Heart left ventricle (tissue), 16 donors: ENCODE data around the gene CNR2. TPM values are rescaled to one million over a fixed set of nuclear protein-coding genes. Genes with fewer than 3 reads are reported as not detected.
A peak's percentile ranks its signal among the peaks of the same experiment; 100 is the strongest.
"Not testable (repeated sequence)": the region's sequence is repeated elsewhere in the genome, so short reads cannot be mapped to it uniquely, and the experiment has no call there.

Source experiments
- ATAC-seq, 4 donors: fragments of 200-7000 bp; cut with Tn5 transposase; one replicate each; pipeline ENCODE4 v1.9.1; 2020 to 2022; ENCODE audit warnings: moderate library complexity in 4 of 4, mild to moderate bottlenecking in 3 of 4, moderate number of reproducible peaks in 1 of 4
- DNase-seq, 5 donors: peaks; one replicate each; pipeline ENCODE4 v3.0.0-alpha.2; 2020
- H3K27ac ChIP-seq, 12 donors: fragments of 200-600 bp; sonication (generic) in 4 of 12; one replicate each; pipeline versions ENCODE4 v1.5.0 to v1.8.0; 2016 to 2022; ENCODE audit warnings: mild to moderate bottlenecking in 2 of 12
- H3K27me3 ChIP-seq, 9 donors: fragments of 200-600 bp; sonication (generic) in 2 of 9; one replicate each; pipeline versions ENCODE4 v1.5.1 to v1.8.0; 2016 to 2022; ENCODE audit warnings: mild to moderate bottlenecking in 3 of 9
- H3K36me3 ChIP-seq, 9 donors: fragments of 200-600 bp; sonication (generic) in 2 of 9; one replicate each; pipeline versions ENCODE4 v1.5.0 to v1.8.0; 2018 to 2022; ENCODE audit warnings: mild to moderate bottlenecking in 2 of 9
- H3K4me1 ChIP-seq, 12 donors: fragments of 200-600 bp; sonication (generic) in 4 of 12; one replicate each; pipeline versions ENCODE4 v1.5.0 to v1.8.0; 2016 to 2022; ENCODE audit warnings: mild to moderate bottlenecking in 3 of 12
- H3K4me3 ChIP-seq, 12 donors: fragments of 200-600 bp; sonication (generic) in 4 of 12; one replicate each; pipeline versions ENCODE4 v1.5.0 to v1.8.0; 2017 to 2022; ENCODE audit warnings: mild to moderate bottlenecking in 9 of 12, moderate library complexity in 4 of 12
- H3K9me3 ChIP-seq, 12 donors: fragments of 200-600 bp; sonication (generic) in 4 of 12; one replicate each; pipeline versions ENCODE4 v1.5.0 to v1.8.0; 2016 to 2022; ENCODE audit warnings: mild to moderate bottlenecking in 1 of 12
- CTCF ChIP-seq, 12 donors: fragments of 200-600 bp; sonication (generic) in 4 of 12; IDR thresholded peaks; one replicate each; pipeline versions ENCODE4 v1.5.0 to v1.8.0; 2018 to 2022; ENCODE audit warnings: antibody characterized with exemption in 12 of 12, mild to moderate bottlenecking in 5 of 12
- POLR2A ChIP-seq, 2 donors: fragments of 450-650 bp; IDR thresholded peaks; one replicate each; pipeline ENCODE4 v1.6.1; 2017; ENCODE audit warnings: antibody characterized with exemption in 2 of 2, mild to moderate bottlenecking in 2 of 2, moderate library complexity in 2 of 2
- WGBS, 4 donors: extraction: QIAGEN DNeasy Blood & Tissue Kit in 2 of 4; methylation state at CpG; one replicate each; pipeline versions ENCODE4 v1.1.5 to v1.1.7; 2013 to 2018; 5-methylcytosine and 5-hydroxymethylcytosine counted together
- intact Hi-C, 10 donors: fragments of 100-400 bp; cut with DNase I; formaldehyde crosslinking; loops; one replicate each; pipeline versions ENCODE4 v1.11.1 to v1.14.2; 2022
- polyA plus RNA-seq, 2 donors: library from polyadenylated mRNA; stranded (reverse); fragments of 200-250 nt; gene quantifications; one replicate each; pipeline ENCODE4 v1.2.3, GENCODE V29; 2013
- total RNA-seq, 9 donors: library from RNA; depleted of rRNA in 2 of 9; stranded (reverse); fragments of >200 nt in 2 of 9; fragmentation: NEBNext Ultra II Directional in 3 of 9; extraction: Animal tissue kit (Norgen Biotek cat#: 25700) in 3 of 9; gene quantifications; one replicate each; pipeline versions ENCODE4 v1.1.0 to v1.2.4, GENCODE V29; 2016 to 2023
- donor health status: ischemic (EF 13 %, LVEDD 7.1; RV severe dilation, severe dysfunction).
- donor health status: healthy with polysubstance abuse.
- donor health status: DM: no; HTN: yes; CAD: no.
- donor health status: DM: no; HTN: no; CAD: no.
- donor health status: ischemic (EF 25% LVEDD 6.9; RV normal size, moderate dysfunction).
- donor health status: ischemic (EF 25% LVEDD 5.7; RV mildly dilated, moderate dysfunction).
- donor health status: healthy.
- donor health status: DM: yes; HTN: yes; CAD: no.
- donor health status: ischemic (EF 35%, LVEDD 5.7; RV mildly dilated, moderate dysfunction).
- donor health status: nonischemic (EF 11% LVEDD 7.7; RV severe dilation, severe dysfunction).
- donor health status: DM: yes; HTN: yes; CAD: no.
- donor health status: PGD.
- donor health status: ischemic (EF 29% LVEDD 5.4; RV normal size, mild dysfunction).
- donor health status: nonischemic (EF 23%, LVEDD 6.1; RV moderate dilation, normal function).

The CNR2 gene
- total and polyA plus RNA-seq, 11 donors = 0.01 to 0.13 (median 0.09) TPM; not detected in 7

DNA sequence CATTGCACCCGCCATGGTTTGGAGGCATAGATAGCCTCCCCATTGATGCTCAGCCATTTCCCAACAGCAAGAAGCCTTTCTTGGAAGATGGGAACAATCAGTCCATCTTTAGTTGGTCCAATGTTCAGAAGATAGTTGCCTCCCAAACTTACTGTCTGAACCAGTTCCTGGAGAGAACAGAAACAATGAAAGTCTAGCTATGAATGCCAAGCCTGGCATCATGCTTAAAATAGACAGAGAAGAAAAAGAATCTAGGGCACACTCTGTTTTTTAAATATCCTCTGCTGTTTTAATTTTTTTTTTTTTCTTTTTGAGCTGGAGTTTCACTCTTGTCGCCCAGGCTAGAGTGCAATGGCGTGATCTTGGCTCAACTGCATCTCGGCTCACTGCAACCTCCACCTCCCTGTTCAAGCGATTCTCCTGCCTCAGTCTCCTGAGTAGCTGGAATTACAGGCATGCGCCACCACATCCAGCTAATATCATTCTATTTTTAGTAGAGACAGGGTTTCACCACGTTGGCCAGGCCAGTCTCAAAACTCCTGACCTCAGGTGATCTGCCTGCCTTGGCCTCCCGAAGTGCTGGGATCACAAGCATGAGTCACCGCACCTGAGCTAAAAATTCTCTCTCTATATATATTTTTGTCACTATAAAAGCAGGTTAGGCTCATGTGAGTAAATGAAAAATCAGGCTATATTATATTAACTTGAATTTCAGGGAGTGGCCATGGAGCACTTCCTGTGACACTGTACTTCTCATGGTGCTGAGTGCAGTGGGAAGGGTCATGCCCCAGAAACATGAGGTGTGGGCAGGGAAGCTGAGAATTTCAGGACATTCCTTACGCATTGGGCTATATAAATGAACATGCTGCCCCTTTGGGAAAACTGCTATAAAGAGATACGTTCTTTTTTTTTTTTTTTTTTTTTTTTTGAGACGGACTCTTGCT lies 64.2 kb downstream of the CNR2 start:
- no peak for TF ChIP-seq POLR2A (IDR thresholded peaks at IDR 0.05)
- no peak for TF ChIP-seq CTCF (IDR thresholded peaks at IDR 0.05)
- no peaks in the 10 kb centered on the region for H3K27me3 ChIP-seq
- H3K4me1 ChIP-seq = peaks cover 0 to 9% (median 0%) of the 10 kb centered on the region in 12 donors
- peaks cover 0 to 60% (median 44%) of the 10 kb centered on the region in 9 donors for H3K36me3 ChIP-seq
- ATAC-seq (peak; percentile 52 to 86 (median 76)), DNase-seq (peak in 3 of 5 donors; percentile 29 to 41 (median 39))
- 60 to 66% (median 63%) methylated on average over 12 of the region's 12 CpGs for WGBS, 4 donors
- intact Hi-C loops = no loop called here
- peaks cover 0 to 8% (median 0%) of the 10 kb centered on the region in 12 donors for H3K9me3 ChIP-seq
- no peak overlapping the region for H3K4me3 ChIP-seq
- peak overlapping the region in 11 of 12 donors; percentile 47 to 81 (median 70) for H3K27ac ChIP-seq

DNA sequence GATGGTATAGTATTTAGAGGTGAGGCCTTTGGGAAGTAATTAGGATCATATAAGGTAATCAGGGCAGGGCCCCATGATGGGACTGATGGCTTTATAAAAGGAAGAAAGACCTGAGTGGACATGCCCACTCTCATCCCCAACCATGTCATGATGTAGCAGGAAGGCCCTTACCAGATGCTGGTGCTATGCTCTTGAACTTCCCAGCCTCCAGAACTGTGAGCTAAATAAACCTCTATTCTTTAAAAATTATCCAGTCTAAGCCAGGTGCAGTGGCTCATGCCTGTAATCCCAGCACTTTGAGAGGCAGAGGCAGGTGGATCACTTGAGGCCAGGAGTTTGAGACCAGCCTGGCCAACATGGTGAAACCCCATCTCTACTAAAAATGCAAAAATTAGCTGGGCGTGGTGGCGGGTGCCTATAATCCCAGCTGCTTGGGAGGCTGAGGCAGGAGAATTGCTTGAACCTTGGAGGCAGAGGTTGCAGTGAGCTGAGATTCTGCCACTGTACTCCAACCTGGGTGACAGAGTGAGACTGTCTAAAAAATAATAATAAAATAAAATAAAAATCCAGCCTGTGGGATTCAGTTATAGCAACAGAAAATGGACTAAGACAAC lies 65.6 kb downstream of the CNR2 start:
- ATAC-seq = not testable (repeated sequence)
- WGBS, 4 donors = 97 to 100% (median 99%) methylated on average over 2 of the region's 2 CpGs

GRCh38 chr1:23845163-23845562 lies 68.0 kb downstream of the CNR2 start:
- ATAC-seq = no peak
- TF ChIP-seq CTCF (IDR thresholded peaks at IDR 0.05) (no peak), POLR2A (IDR thresholded peaks at IDR 0.05) (no peak)

More for the DNA sequence above, 65.6 kb downstream of the CNR2 start:
- H3K4me1 ChIP-seq, H3K4me3 ChIP-seq, H3K9me3 ChIP-seq, DNase-seq, H3K27me3 ChIP-seq, intact Hi-C loops: not testable (repeated sequence)
- peak overlapping the region in 1 of 12 donors; percentile 75 for H3K27ac ChIP-seq
- peaks cover 0 to 63% (median 44%) of the 10 kb centered on the region in 9 donors for H3K36me3 ChIP-seq

DNA sequence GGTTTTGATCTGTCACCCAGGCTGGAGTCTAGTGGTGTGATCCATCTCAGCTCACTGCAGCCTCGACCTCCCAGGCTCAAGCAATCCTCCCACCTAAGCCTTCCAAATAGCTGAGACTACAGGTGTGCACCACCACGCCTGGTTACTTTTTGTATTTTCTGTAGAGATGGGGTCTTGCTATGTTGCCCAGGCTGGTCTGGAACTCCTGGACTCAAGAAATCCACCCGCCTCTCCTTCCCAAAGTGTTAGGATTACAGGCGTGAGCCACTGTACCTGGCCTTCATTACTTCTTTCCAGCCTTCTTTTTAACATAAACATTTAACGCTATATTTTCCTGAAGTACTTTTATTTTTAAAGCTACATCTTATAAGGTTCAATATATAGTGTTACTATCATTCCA lies 69.5 kb downstream of the CNR2 start:
- H3K4me1 ChIP-seq = peaks cover 0 to 6% (median 3%) of the 10 kb centered on the region in 12 donors
- 88 to 96% (median 94%) methylated on average over 5 of the region's 5 CpGs for WGBS, 4 donors
- ATAC-seq (no peak), DNase-seq (no peak)
- TF ChIP-seq POLR2A (IDR thresholded peaks at IDR 0.05) = no peak
- peaks cover 0 to 50% (median 38%) of the 10 kb centered on the region in 9 donors for H3K36me3 ChIP-seq
- no peak overlapping the region for H3K4me3 ChIP-seq
- intact Hi-C loops = no loop called here
- no peak overlapping the region for H3K27ac ChIP-seq
- peaks cover 0 to 8% (median 0%) of the 10 kb centered on the region in 12 donors for H3K9me3 ChIP-seq
- no peaks in the 10 kb centered on the region for H3K27me3 ChIP-seq

More at GRCh38 chr1:23845163-23845562, 68.0 kb downstream of the CNR2 start:
- 93 to 98% (median 95%) methylated on average over 2 of the region's 2 CpGs for WGBS, 4 donors
- Histone ChIP-seq H3K27ac (no peak overlapping the region), H3K4me1 (peaks cover 0 to 9% (median 0%) of the 10 kb centered on the region in 12 donors), H3K4me3 (no peak overlapping the region), H3K36me3 (peaks cover 0 to 57% (median 38%) of the 10 kb centered on the region in 9 donors), H3K27me3 (no peaks in the 10 kb centered on the region), H3K9me3 (peaks cover 0 to 8% (median 0%) of the 10 kb centered on the region in 12 donors)
- intact Hi-C loops = no loop called here
- no peak for DNase-seq
